HepG2 (cell line): Measurements from ENCODE around the gene CPSF6. TPM values are rescaled to one million over a fixed set of nuclear protein-coding genes. Genes with fewer than 3 reads are reported as not detected.

Experiments used
- FOXC1 ChIP-seq: sonication (generic); formaldehyde crosslinking; IDR thresholded peaks from 2 replicates; pipeline ENCODE4 v1.8.0; 2022; ENCODE audit warnings: mild to moderate bottlenecking, missing genetic modification reagents, borderline replicate concordance
- GTF3A ChIP-seq: sonication (generic); formaldehyde crosslinking; conservative IDR thresholded peaks from 2 replicates; pipeline ENCODE4 v1.4.0; 2020; ENCODE audit warnings: mild to moderate bottlenecking, missing genetic modification reagents
- HMG20B ChIP-seq: conservative IDR thresholded peaks from 2 replicates; pipeline ENCODE4 v1.6.1; 2016; ENCODE audit warnings: missing genetic modification reagents, missing compliant biosample characterization
- POLR2AphosphoS2 ChIP-seq: IDR thresholded peaks from 2 replicates; pipeline ENCODE4 v1.6.1; 2011; ENCODE audit warnings: low read depth, low read length, improper control_type of control experiment
- SETDB1 ChIP-seq: sonication (generic); formaldehyde crosslinking; IDR thresholded peaks from 2 replicates; pipeline ENCODE4 v1.5.1; 2020; ENCODE audit warnings: missing genetic modification reagents, mild to moderate bottlenecking, borderline replicate concordance
- SMARCC2 ChIP-seq: fragments of 450-650 bp; IDR thresholded peaks from 2 replicates; pipeline ENCODE4 v1.6.1; 2017; ENCODE audit warnings: antibody characterized with exemption, mild to moderate bottlenecking
- SNAPC2 ChIP-seq: sonication (generic); formaldehyde crosslinking; IDR thresholded peaks from 2 replicates; pipeline ENCODE4 v1.8.1; 2022; ENCODE audit warnings: mild to moderate bottlenecking, missing genetic modification reagents
- ZMYM3 ChIP-seq: sonication (generic); formaldehyde crosslinking; IDR thresholded peaks from 2 replicates; pipeline ENCODE4 v1.5.1; 2020; ENCODE audit warnings: mild to moderate bottlenecking, missing genetic modification reagents
- ZNF841 ChIP-seq: sonication (generic); formaldehyde crosslinking; IDR thresholded peaks from 2 replicates; pipeline ENCODE4 v1.8.1; 2023; ENCODE audit warnings: missing genetic modification reagents, borderline replicate concordance
- ZSCAN12 ChIP-seq: sonication (generic); formaldehyde crosslinking; IDR thresholded peaks from 2 replicates; pipeline ENCODE4 v1.9.0; 2021; ENCODE audit warnings: mild to moderate bottlenecking, missing genetic modification reagents
- polyA plus RNA-seq, 8 experiments: library from polyadenylated mRNA; depleted of rRNA in 3 of 8; stranded (reverse) in 7 of 8; unstranded in 1 of 8; fragments of >200 nt; fragmentation: Illumina TruSeq in 4 of 8; extraction: Trizol in 4 of 8; gene quantifications; 2 replicates each; pipeline versions ENCODE4 v1.2.1 to v1.2.3, GENCODE V29; 2011 to 2016; ENCODE audit warnings: low read depth in 4 of 8, missing spikeins in 1 of 8, mixed read lengths in 1 of 8; ENCODE audit not compliant: insufficient read depth in 1 of 8
- total RNA-seq, 5 experiments: library from RNA; depleted of rRNA; stranded (reverse); fragments of >200 nt; fragmentation: Illumina TruSeq; extraction: Trizol; gene quantifications; 2 replicates each; pipeline ENCODE4 v1.2.3, GENCODE V29; 2016; ENCODE audit warnings: low read depth in 1 of 5
- TF ChIP-seq, protein P1 (sequence below): sonication (generic); formaldehyde crosslinking; IDR thresholded peaks from 2 replicates; pipeline ENCODE4 v1.5.0; 2020; ENCODE audit warnings: mild to moderate bottlenecking, missing genetic modification reagents
- TF ChIP-seq, protein P2 (sequence below): sonication (generic); formaldehyde crosslinking; IDR thresholded peaks from 2 replicates; pipeline ENCODE4 v1.5.0; 2020; ENCODE audit warnings: mild to moderate bottlenecking, missing genetic modification reagents

CPSF6 gene
- total and polyA plus RNA-seq, 2 of the 13 experiments (the other 11 are each of a cell fraction or from before 2014, with no cell fraction given) = 41.8 to 71.0 TPM

DNA sequence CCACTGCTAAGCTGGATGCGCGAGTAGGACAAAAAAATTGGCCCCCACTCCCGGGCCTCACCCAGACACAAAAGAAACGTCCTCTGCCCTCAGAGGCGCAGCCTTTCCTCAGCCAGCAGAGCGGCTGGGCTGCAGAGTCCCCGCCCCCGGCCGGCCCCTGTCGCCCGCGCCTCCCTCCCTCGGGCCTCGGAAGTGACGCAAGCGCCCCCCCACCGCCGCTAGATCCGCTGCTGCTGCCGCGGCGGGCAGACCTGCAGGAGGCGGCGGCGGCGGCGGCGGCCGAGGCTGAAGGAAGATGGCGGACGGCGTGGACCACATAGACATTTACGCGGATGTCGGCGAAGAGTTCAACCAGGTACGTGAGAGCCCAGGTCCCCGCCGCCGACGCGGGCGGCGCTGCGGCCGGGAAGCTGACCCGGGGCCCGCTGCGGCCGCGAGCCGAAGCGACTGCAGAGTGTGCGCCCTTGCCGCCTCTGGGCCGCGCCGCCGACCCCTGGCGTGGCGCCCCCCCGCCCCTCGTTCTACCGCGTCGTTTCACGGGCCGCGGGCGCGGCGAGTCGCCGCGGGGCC, at the start of gene CPSF6 (continued):
- 0 out of 2 replicates have a peak, but pooled peaks have one; percentile 46 for TF ChIP-seq SNAPC2 (CRISPR knock-in tag)
- TF ChIP-seq FOXC1 (CRISPR knock-in tag) = no peak; the same call in 1 of the 2 replicates
- TF ChIP-seq HMG20B (CRISPR knock-in tag) = no peak
- no peak for TF ChIP-seq ZSCAN12 (CRISPR knock-in tag)
- TF ChIP-seq SETDB1 = no peak
- TF ChIP-seq, protein P1, sequence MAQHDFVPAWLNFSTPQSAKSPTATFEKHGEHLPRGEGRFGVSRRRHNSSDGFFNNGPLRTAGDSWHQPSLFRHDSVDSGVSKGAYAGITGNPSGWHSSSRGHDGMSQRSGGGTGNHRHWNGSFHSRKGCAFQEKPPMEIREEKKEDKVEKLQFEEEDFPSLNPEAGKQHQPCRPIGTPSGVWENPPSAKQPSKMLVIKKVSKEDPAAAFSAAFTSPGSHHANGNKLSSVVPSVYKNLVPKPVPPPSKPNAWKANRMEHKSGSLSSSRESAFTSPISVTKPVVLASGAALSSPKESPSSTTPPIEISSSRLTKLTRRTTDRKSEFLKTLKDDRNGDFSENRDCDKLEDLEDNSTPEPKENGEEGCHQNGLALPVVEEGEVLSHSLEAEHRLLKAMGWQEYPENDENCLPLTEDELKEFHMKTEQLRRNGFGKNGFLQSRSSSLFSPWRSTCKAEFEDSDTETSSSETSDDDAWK (CRISPR knock-in tag) = no peak
- TF ChIP-seq, protein P2, sequence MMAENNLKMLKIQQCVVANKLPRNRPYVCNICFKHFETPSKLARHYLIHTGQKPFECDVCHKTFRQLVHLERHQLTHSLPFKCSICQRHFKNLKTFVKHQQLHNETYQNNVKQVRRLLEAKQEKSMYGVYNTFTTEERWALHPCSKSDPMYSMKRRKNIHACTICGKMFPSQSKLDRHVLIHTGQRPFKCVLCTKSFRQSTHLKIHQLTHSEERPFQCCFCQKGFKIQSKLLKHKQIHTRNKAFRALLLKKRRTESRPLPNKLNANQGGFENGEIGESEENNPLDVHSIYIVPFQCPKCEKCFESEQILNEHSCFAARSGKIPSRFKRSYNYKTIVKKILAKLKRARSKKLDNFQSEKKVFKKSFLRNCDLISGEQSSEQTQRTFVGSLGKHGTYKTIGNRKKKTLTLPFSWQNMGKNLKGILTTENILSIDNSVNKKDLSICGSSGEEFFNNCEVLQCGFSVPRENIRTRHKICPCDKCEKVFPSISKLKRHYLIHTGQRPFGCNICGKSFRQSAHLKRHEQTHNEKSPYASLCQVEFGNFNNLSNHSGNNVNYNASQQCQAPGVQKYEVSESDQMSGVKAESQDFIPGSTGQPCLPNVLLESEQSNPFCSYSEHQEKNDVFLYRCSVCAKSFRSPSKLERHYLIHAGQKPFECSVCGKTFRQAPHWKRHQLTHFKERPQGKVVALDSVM (CRISPR knock-in tag) = peak; percentile 56; the same call in 1 of the 2 replicates
- no peak for TF ChIP-seq ZMYM3 (CRISPR knock-in tag)
- TF ChIP-seq SMARCC2 = no peak
- no peak for TF ChIP-seq ZNF841 (CRISPR knock-in tag)
- TF ChIP-seq GTF3A (CRISPR knock-in tag) = no peak
- TF ChIP-seq POLR2AphosphoS2 = no peak
